Fibroblast of lung (primary cell): ENCODE data around the gene SON. TPM values are rescaled to one million over a fixed set of nuclear protein-coding genes. Genes with fewer than 3 reads are reported as not detected.

Experiments used
- DNase-seq, 2 donors: peaks; one replicate each; pipeline versions ENCODE4 v3.0.0 to v3.0.0-alpha.2; 2010; ENCODE audit warnings: low read depth in 2 of 2
- H2AFZ ChIP-seq: 2 replicates; pipeline ENCODE4 v1.5.1; 2012; ENCODE audit warnings: low read length, control low read depth, inconsistent platforms
- H3K27ac ChIP-seq: 2 replicates; pipeline ENCODE4 v1.5.1; 2011; ENCODE audit warnings: low read length, control low read depth; ENCODE audit not compliant: insufficient read depth
- H3K27me3 ChIP-seq: 2 replicates; pipeline ENCODE4 v1.5.1; 2011; ENCODE audit warnings: mild to moderate bottlenecking, low read length; ENCODE audit not compliant: control insufficient read depth, insufficient read depth
- H3K36me3 ChIP-seq: 2 replicates; pipeline ENCODE4 v1.5.1; 2011; ENCODE audit warnings: low read length; ENCODE audit not compliant: control insufficient read depth, insufficient read depth
- H3K4me1 ChIP-seq: 2 replicates; pipeline ENCODE4 v1.5.1; 2011; ENCODE audit warnings: low read length; ENCODE audit not compliant: control insufficient read depth, insufficient read depth; ENCODE audit errors: extremely low read depth
- H3K4me2 ChIP-seq: 2 replicates; pipeline ENCODE4 v1.5.1; 2011; ENCODE audit warnings: low read length, control low read depth; ENCODE audit not compliant: insufficient read depth; ENCODE audit errors: extremely low read depth
- H3K4me3 ChIP-seq, 4 experiments: fragments of 200-600 bp in 1 of 4; sonication (generic) in 1 of 4; replicated peaks in 1 of 4; 2 replicates each; pipeline ENCODE4 v1.5.1; 2011 to 2016; ENCODE audit warnings: low read length in 4 of 4, low read depth in 3 of 4, mild to moderate bottlenecking in 3 of 4, control low read depth in 2 of 4, inconsistent platforms in 1 of 4, mixed read lengths in 1 of 4; ENCODE audit not compliant: insufficient read depth in 1 of 4; ENCODE audit errors: control extremely low read depth in 1 of 4
- H3K79me2 ChIP-seq: 2 replicates; pipeline ENCODE4 v1.5.1; 2012; ENCODE audit warnings: mild to moderate bottlenecking, low read length, inconsistent platforms; ENCODE audit not compliant: control insufficient read depth, insufficient read depth
- H3K9ac ChIP-seq: 2 replicates; pipeline ENCODE4 v1.5.1; 2011; ENCODE audit warnings: mild to moderate bottlenecking, low read length, control low read depth; ENCODE audit not compliant: insufficient read depth
- H3K9me3 ChIP-seq: 2 replicates; pipeline ENCODE4 v1.5.1; 2012; ENCODE audit warnings: low read depth, low read length; ENCODE audit not compliant: control insufficient read depth, insufficient read depth
- H4K20me1 ChIP-seq: 2 replicates; pipeline ENCODE4 v1.5.1; 2011; ENCODE audit warnings: low read length; ENCODE audit not compliant: control insufficient read depth, insufficient read depth; ENCODE audit errors: extremely low read depth
- EZH2 ChIP-seq: IDR thresholded peaks from 2 replicates; pipeline ENCODE4 v1.5.1; 2012; ENCODE audit warnings: low read length, control low read depth, mild to moderate bottlenecking; ENCODE audit errors: missing control alignments
- polyA plus RNA-seq, 2 donors: library from polyadenylated mRNA; depleted of rRNA in 1 of 2; stranded (reverse) in 1 of 2; unstranded in 1 of 2; fragments of >200 nt; gene quantifications; 2 replicates each; pipeline ENCODE4 v1.2.1, GENCODE V29; 2011 to 2012; ENCODE audit warnings: missing spikeins in 1 of 2
- total RNA-seq: library from RNA; depleted of rRNA; stranded (reverse); fragments of >200 nt; gene quantifications from 2 replicates; pipeline ENCODE4 v1.2.1, GENCODE V29; 2014
- TF ChIP-seq, protein P1 (sequence below), 2 donors: IDR thresholded peaks in 1 of 2; conservative IDR thresholded peaks in 1 of 2; 1 replicate in 1 of 2; 2 replicates in 1 of 2; pipeline ENCODE4 v1.5.1; 2011 to 2012; ENCODE audit warnings: low read length in 2 of 2, control low read depth in 1 of 2, inconsistent platforms in 1 of 2, low read depth in 1 of 2, mild to moderate bottlenecking in 1 of 2

The SON gene
- total and polyA plus RNA-seq, 2 donors (not counting 1 experiment from before 2014, with no cell fraction given), result 85.0 to 131 TPM

DNA sequence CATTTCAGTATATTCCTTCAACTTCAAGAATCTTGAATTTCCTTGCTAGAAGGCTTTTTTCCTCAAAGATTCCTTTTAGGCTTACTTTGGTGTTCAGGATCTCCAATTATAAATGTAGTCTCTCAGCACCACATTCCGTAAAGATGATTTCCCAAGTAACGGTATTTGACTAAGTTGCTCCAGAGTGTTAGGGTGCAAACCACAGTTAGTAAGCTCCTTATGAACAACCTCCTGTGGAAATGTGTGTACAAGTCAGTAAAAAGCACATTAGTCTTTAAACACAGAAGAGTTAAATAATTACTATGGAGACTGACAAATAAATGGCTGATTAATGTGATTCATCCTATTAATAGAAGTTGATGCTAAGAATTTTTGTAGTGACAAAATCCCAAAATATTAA lies 35.4 kb downstream of the SON start:
- Histone ChIP-seq H3K27ac (no peak overlapping the region), H3K9ac (no peak overlapping the region)
- peak; percentile 41 to 71 for DNase-seq

DNA sequence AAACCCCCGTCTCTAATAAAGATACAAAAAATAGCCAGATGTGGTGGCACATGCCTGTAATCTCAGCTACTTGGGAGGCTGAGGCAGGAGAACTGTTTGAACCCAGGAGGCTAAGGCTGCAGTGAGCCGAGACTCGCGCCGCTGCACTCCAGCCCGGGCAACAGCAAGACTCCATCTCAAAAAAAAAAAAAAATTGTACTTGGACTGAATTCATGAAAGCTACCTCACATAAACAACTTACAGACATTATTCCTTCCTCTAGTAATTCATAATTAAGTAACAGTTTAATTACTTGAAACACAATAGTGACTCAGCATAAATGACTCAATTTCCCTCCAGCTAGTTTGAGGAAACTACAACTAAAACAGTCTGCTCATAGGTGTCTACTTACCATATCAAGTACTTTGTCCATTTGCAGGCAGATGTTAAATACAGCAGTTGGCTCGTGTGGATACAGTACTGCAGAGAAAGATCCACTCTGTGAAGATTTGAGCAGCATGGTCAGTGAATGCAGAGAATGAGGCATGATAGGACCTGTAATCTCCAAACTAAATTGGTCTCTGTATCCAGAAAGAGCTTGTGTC lies 36.2 kb downstream of the SON start:
- Histone ChIP-seq H3K36me3 (peaks cover 6% of the 10 kb centered on the region), H2AFZ (no peak overlapping the region), H3K9ac (no peak overlapping the region), H3K27ac (peak overlapping the region; percentile 41), H3K4me1 (peaks cover 9% of the 10 kb centered on the region), H3K4me3 (no peak overlapping the region), H3K9me3 (no peaks in the 10 kb centered on the region), H3K27me3 (no peaks in the 10 kb centered on the region), H3K4me2 (no peak overlapping the region), H4K20me1 (no peaks in the 10 kb centered on the region), H3K79me2 (no peaks in the 10 kb centered on the region)
- TF ChIP-seq, protein P1, sequence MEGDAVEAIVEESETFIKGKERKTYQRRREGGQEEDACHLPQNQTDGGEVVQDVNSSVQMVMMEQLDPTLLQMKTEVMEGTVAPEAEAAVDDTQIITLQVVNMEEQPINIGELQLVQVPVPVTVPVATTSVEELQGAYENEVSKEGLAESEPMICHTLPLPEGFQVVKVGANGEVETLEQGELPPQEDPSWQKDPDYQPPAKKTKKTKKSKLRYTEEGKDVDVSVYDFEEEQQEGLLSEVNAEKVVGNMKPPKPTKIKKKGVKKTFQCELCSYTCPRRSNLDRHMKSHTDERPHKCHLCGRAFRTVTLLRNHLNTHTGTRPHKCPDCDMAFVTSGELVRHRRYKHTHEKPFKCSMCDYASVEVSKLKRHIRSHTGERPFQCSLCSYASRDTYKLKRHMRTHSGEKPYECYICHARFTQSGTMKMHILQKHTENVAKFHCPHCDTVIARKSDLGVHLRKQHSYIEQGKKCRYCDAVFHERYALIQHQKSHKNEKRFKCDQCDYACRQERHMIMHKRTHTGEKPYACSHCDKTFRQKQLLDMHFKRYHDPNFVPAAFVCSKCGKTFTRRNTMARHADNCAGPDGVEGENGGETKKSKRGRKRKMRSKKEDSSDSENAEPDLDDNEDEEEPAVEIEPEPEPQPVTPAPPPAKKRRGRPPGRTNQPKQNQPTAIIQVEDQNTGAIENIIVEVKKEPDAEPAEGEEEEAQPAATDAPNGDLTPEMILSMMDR (conservative IDR thresholded peaks at IDR 0.05 in 1 of 2, IDR thresholded peaks at IDR 0.05 in 1 of 2; ENCODE audit: low read depth in 1 of 2, low read length in 2 of 2), result no peak
- peak; percentile 33 to 38 for DNase-seq

More for the DNA sequence above, 35.4 kb downstream of the SON start:
- no peaks in the 10 kb centered on the region for H3K9me3 ChIP-seq
- H3K79me2 ChIP-seq, result no peaks in the 10 kb centered on the region
- H3K4me3 ChIP-seq, result no peak overlapping the region
- no peak overlapping the region for H2AFZ ChIP-seq
- H3K4me1 ChIP-seq, result peaks cover 9% of the 10 kb centered on the region
- H3K4me2 ChIP-seq, result no peak overlapping the region
- TF ChIP-seq, protein P1 (conservative IDR thresholded peaks at IDR 0.05 in 1 of 2, IDR thresholded peaks at IDR 0.05 in 1 of 2; ENCODE audit: low read depth in 1 of 2, low read length in 2 of 2), result no peak
- no peak for TF ChIP-seq EZH2
- no peaks in the 10 kb centered on the region for H3K27me3 ChIP-seq
- H3K36me3 ChIP-seq, result peaks cover 7% of the 10 kb centered on the region
- H4K20me1 ChIP-seq, result no peaks in the 10 kb centered on the region

DNA sequence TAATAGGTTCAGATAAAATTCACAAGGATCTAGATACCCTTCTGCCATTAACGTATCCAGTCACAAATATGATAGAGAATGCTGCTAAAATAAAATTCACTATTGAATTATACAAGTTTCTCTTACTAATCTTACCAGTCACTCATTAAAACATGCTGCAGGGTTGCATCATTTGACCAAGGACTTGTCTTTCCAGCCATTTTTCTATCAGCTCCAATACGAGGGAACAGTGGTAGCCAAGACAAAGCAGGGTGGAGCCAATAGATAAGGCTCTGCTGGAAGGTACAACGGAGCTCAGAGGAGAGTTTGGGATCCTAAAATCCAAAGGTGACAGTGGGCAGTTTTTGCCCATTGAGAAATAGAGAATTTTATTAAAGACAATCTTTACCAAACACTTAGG lies 41.6 kb downstream of the SON start:
- TF ChIP-seq, protein P1 (conservative IDR thresholded peaks at IDR 0.05 in 1 of 2, IDR thresholded peaks at IDR 0.05 in 1 of 2; ENCODE audit: low read depth in 1 of 2, low read length in 2 of 2), result no peak
- no peak for TF ChIP-seq EZH2
- Histone ChIP-seq H3K27me3 (no peaks in the 10 kb centered on the region), H3K4me2 (no peak overlapping the region), H4K20me1 (no peaks in the 10 kb centered on the region), H3K27ac (no peak overlapping the region), H3K36me3 (peaks cover 5% of the 10 kb centered on the region), H3K79me2 (peaks cover 26% of the 10 kb centered on the region), H3K9ac (no peak overlapping the region), H2AFZ (no peak overlapping the region), H3K4me1 (peaks cover 2% of the 10 kb centered on the region), H3K4me3 (no peak overlapping the region), H3K9me3 (no peaks in the 10 kb centered on the region)
- DNase-seq, result no peak
